Fibroblast of lung (primary cell): Measurements from ENCODE around the gene PCDHGA7. TPM values are rescaled to one million over a fixed set of nuclear protein-coding genes. Genes with fewer than 3 reads are reported as not detected.
"Not testable (repeated sequence)": the region's sequence is repeated elsewhere in the genome, so short reads cannot be mapped to it uniquely, and the experiment has no call there.

ENCODE experiments used
- DNase-seq, 2 donors: peaks; one replicate each; pipeline versions ENCODE4 v3.0.0 to v3.0.0-alpha.2; 2010; ENCODE audit warnings: low read depth in 2 of 2
- H2AFZ ChIP-seq: 2 replicates; pipeline ENCODE4 v1.5.1; 2012; ENCODE audit warnings: low read length, control low read depth, inconsistent platforms
- H3K27ac ChIP-seq: 2 replicates; pipeline ENCODE4 v1.5.1; 2011; ENCODE audit warnings: low read length, control low read depth; ENCODE audit not compliant: insufficient read depth
- H3K27me3 ChIP-seq: 2 replicates; pipeline ENCODE4 v1.5.1; 2011; ENCODE audit warnings: mild to moderate bottlenecking, low read length; ENCODE audit not compliant: control insufficient read depth, insufficient read depth
- H3K36me3 ChIP-seq: 2 replicates; pipeline ENCODE4 v1.5.1; 2011; ENCODE audit warnings: low read length; ENCODE audit not compliant: control insufficient read depth, insufficient read depth
- H3K4me1 ChIP-seq: 2 replicates; pipeline ENCODE4 v1.5.1; 2011; ENCODE audit warnings: low read length; ENCODE audit not compliant: control insufficient read depth, insufficient read depth; ENCODE audit errors: extremely low read depth
- H3K4me2 ChIP-seq: 2 replicates; pipeline ENCODE4 v1.5.1; 2011; ENCODE audit warnings: low read length, control low read depth; ENCODE audit not compliant: insufficient read depth; ENCODE audit errors: extremely low read depth
- H3K4me3 ChIP-seq, 4 experiments: fragments of 200-600 bp in 1 of 4; sonication (generic) in 1 of 4; replicated peaks in 1 of 4; 2 replicates each; pipeline ENCODE4 v1.5.1; 2011 to 2016; ENCODE audit warnings: low read length in 4 of 4, low read depth in 3 of 4, mild to moderate bottlenecking in 3 of 4, control low read depth in 2 of 4, inconsistent platforms in 1 of 4, mixed read lengths in 1 of 4; ENCODE audit not compliant: insufficient read depth in 1 of 4; ENCODE audit errors: control extremely low read depth in 1 of 4
- H3K79me2 ChIP-seq: 2 replicates; pipeline ENCODE4 v1.5.1; 2012; ENCODE audit warnings: mild to moderate bottlenecking, low read length, inconsistent platforms; ENCODE audit not compliant: control insufficient read depth, insufficient read depth
- H3K9ac ChIP-seq: 2 replicates; pipeline ENCODE4 v1.5.1; 2011; ENCODE audit warnings: mild to moderate bottlenecking, low read length, control low read depth; ENCODE audit not compliant: insufficient read depth
- H3K9me3 ChIP-seq: 2 replicates; pipeline ENCODE4 v1.5.1; 2012; ENCODE audit warnings: low read depth, low read length; ENCODE audit not compliant: control insufficient read depth, insufficient read depth
- H4K20me1 ChIP-seq: 2 replicates; pipeline ENCODE4 v1.5.1; 2011; ENCODE audit warnings: low read length; ENCODE audit not compliant: control insufficient read depth, insufficient read depth; ENCODE audit errors: extremely low read depth
- CTCF ChIP-seq, 2 donors: IDR thresholded peaks in 1 of 2; conservative IDR thresholded peaks in 1 of 2; 1 replicate in 1 of 2; 2 replicates in 1 of 2; pipeline ENCODE4 v1.5.1; 2011 to 2012; ENCODE audit warnings: low read length in 2 of 2, control low read depth in 1 of 2, inconsistent platforms in 1 of 2, low read depth in 1 of 2, mild to moderate bottlenecking in 1 of 2
- EZH2 ChIP-seq: IDR thresholded peaks from 2 replicates; pipeline ENCODE4 v1.5.1; 2012; ENCODE audit warnings: low read length, control low read depth, mild to moderate bottlenecking; ENCODE audit errors: missing control alignments
- polyA plus RNA-seq, 2 donors: library from polyadenylated mRNA; depleted of rRNA in 1 of 2; stranded (reverse) in 1 of 2; unstranded in 1 of 2; fragments of >200 nt; gene quantifications; 2 replicates each; pipeline ENCODE4 v1.2.1, GENCODE V29; 2011 to 2012; ENCODE audit warnings: missing spikeins in 1 of 2
- total RNA-seq: library from RNA; depleted of rRNA; stranded (reverse); fragments of >200 nt; gene quantifications from 2 replicates; pipeline ENCODE4 v1.2.1, GENCODE V29; 2014

Gene PCDHGA7
- total and polyA plus RNA-seq, 2 donors (not counting 1 experiment from before 2014, with no cell fraction given), result 2.7 to 6.8 TPM

GRCh38 chr5:141383345-141383744, 803 bp downstream of the PCDHGA7 start:
- Histone ChIP-seq H3K4me1 (no peaks in the 10 kb centered on the region), H3K9ac (no peak overlapping the region), H3K9me3 (peaks cover 2% of the 10 kb centered on the region), H3K27me3 (no peaks in the 10 kb centered on the region), H3K27ac (no peak overlapping the region), H4K20me1 (no peaks in the 10 kb centered on the region), H3K79me2 (no peaks in the 10 kb centered on the region), H3K4me3 (peak overlapping the region; percentile 62 to 76 (median 63)), H2AFZ (no peak overlapping the region), H3K36me3 (no peaks in the 10 kb centered on the region), H3K4me2 (peak overlapping the region; percentile 44)
- DNase-seq, result no peak
- TF ChIP-seq CTCF (conservative IDR thresholded peaks at IDR 0.05 in 1 of 2, IDR thresholded peaks at IDR 0.05 in 1 of 2; ENCODE audit: low read depth in 1 of 2, low read length in 2 of 2), result no peak
- no peak for TF ChIP-seq EZH2

GRCh38 chr5:141384471-141385267, 2.1 kb downstream of the PCDHGA7 start:
- H3K36me3 ChIP-seq, result no peaks in the 10 kb centered on the region
- H3K4me1 ChIP-seq, result no peaks in the 10 kb centered on the region
- H3K79me2 ChIP-seq, result no peaks in the 10 kb centered on the region
- no peaks in the 10 kb centered on the region for H4K20me1 ChIP-seq
- H3K27ac ChIP-seq, result no peak overlapping the region
- H3K4me3 ChIP-seq, result no peak overlapping the region
- TF ChIP-seq CTCF (conservative IDR thresholded peaks at IDR 0.05 in 1 of 2, IDR thresholded peaks at IDR 0.05 in 1 of 2; ENCODE audit: low read depth in 1 of 2, low read length in 2 of 2) (no peak), EZH2 (no peak)
- H3K9me3 ChIP-seq, result peaks cover 2% of the 10 kb centered on the region
- no peak overlapping the region for H3K9ac ChIP-seq
- no peak for DNase-seq
- no peaks in the 10 kb centered on the region for H3K27me3 ChIP-seq
- no peak overlapping the region for H3K4me2 ChIP-seq
- no peak overlapping the region for H2AFZ ChIP-seq

GRCh38 chr5:141387557-141388311, 5.2 kb downstream of the PCDHGA7 start, which contains the start of gene PCDHGB4:
PCDHGB4 (plus strand) TSS chr5:141387698; CDS start chr5:141387885, 187 bp downstream.
- not testable (repeated sequence) for H3K4me1 ChIP-seq, H2AFZ ChIP-seq, H4K20me1 ChIP-seq, H3K9me3 ChIP-seq, H3K27ac ChIP-seq, H3K9ac ChIP-seq, H3K4me2 ChIP-seq, H3K27me3 ChIP-seq, H3K36me3 ChIP-seq, H3K79me2 ChIP-seq
- DNase-seq, result peak; percentile 46 to 56
- peak within 1 kb of the TSS in 2 of 4 experiments; percentile 45 to 53 for H3K4me3 ChIP-seq
- TF ChIP-seq CTCF (conservative IDR thresholded peaks at IDR 0.05 in 1 of 2, IDR thresholded peaks at IDR 0.05 in 1 of 2; ENCODE audit: low read depth in 1 of 2, low read length in 2 of 2), result peak; percentile 37 to 53
